ENCODE data around the gene MORN1.

The MORN1 gene

GRCh38 chr1:2303016-2303775, 88.2 kb downstream of the MORN1 start:
- no peak for DNase-seq (ENCODE audit: insufficient read length, low spot score)
- no peak for FAIRE-seq
- no peak for TF ChIP-seq SPI1 (IDR thresholded peaks at IDR 0.05; ENCODE audit: low read depth, low read length)
- TF ChIP-seq TAF1 (IDR thresholded peaks at IDR 0.05; ENCODE audit: low read depth, low read length): no peak
- TF ChIP-seq POU2F2 (IDR thresholded peaks at IDR 0.05; ENCODE audit: low read depth, low read length): no peak
- TF ChIP-seq PAX5 (IDR thresholded peaks at IDR 0.05; ENCODE audit: insufficient read depth, low read length, severe bottlenecking): no peak
- TF ChIP-seq POLR2AphosphoS5 (IDR thresholded peaks at IDR 0.05; ENCODE audit: low read depth, low read length): no peak
- no peak for TF ChIP-seq POLR2A (IDR thresholded peaks at IDR 0.05; ENCODE audit: low read depth, low read length)

GRCh38 chr1:2302292-2302925, 88.9 kb downstream of the MORN1 start:
- TF ChIP-seq POU2F2 (IDR thresholded peaks at IDR 0.05; ENCODE audit: low read depth, low read length): no peak
- TF ChIP-seq POLR2AphosphoS5 (IDR thresholded peaks at IDR 0.05; ENCODE audit: low read depth, low read length): no peak
- TF ChIP-seq PAX5 (IDR thresholded peaks at IDR 0.05; ENCODE audit: insufficient read depth, low read length, severe bottlenecking): no peak
- TF ChIP-seq TAF1 (IDR thresholded peaks at IDR 0.05; ENCODE audit: low read depth, low read length): no peak
- no peak for TF ChIP-seq SPI1 (IDR thresholded peaks at IDR 0.05; ENCODE audit: low read depth, low read length)
- no peak for TF ChIP-seq POLR2A (IDR thresholded peaks at IDR 0.05; ENCODE audit: low read depth, low read length)
- DNase-seq (ENCODE audit: insufficient read length, low spot score) (no peak), FAIRE-seq (no peak)

- TF ChIP-seq SPI1 (IDR thresholded peaks at IDR 0.05; ENCODE audit: low read depth, low read length): no peak
- no peak for TF ChIP-seq PAX5 (IDR thresholded peaks at IDR 0.05; ENCODE audit: insufficient read depth, low read length, severe bottlenecking)
- FAIRE-seq (peak; percentile 79), DNase-seq (ENCODE audit: insufficient read length, low spot score) (no peak)
Observed at GRCh38 chr1:2301607-2302291, 89.6 kb downstream of the MORN1 start.

- FAIRE-seq: no peak
Observed at GRCh38 chr1:2300851-2301606, 90.3 kb downstream of the MORN1 start.

GRCh38 chr1:2300004-2300771, 91.2 kb downstream of the MORN1 start:
- FAIRE-seq (peak; percentile 98), DNase-seq (ENCODE audit: insufficient read length, low spot score) (peak; percentile 97)
- TF ChIP-seq POLR2AphosphoS5 (IDR thresholded peaks at IDR 0.05; ENCODE audit: low read depth, low read length) (0 out of 2 replicates have a peak, but pooled peaks have one; percentile 18), POLR2A (IDR thresholded peaks at IDR 0.05; ENCODE audit: low read depth, low read length) (peak; percentile 58), PAX5 (IDR thresholded peaks at IDR 0.05; ENCODE audit: insufficient read depth, low read length, severe bottlenecking) (no peak), TAF1 (IDR thresholded peaks at IDR 0.05; ENCODE audit: low read depth, low read length) (peak; percentile 29; the same call in 1 of the 2 replicates), SPI1 (IDR thresholded peaks at IDR 0.05; ENCODE audit: low read depth, low read length) (peak; percentile 72), POU2F2 (IDR thresholded peaks at IDR 0.05; ENCODE audit: low read depth, low read length) (no peak)

More at GRCh38 chr1:2300851-2301606, 90.3 kb downstream of the MORN1 start:
- TF ChIP-seq PAX5 (IDR thresholded peaks at IDR 0.05; ENCODE audit: insufficient read depth, low read length, severe bottlenecking): no peak
- peak; percentile 82 for TF ChIP-seq SPI1 (IDR thresholded peaks at IDR 0.05; ENCODE audit: low read depth, low read length)
- peak; percentile 83 for DNase-seq (ENCODE audit: insufficient read length, low spot score)

GRCh38 chr1:2299131-2299627, 92.2 kb downstream of the MORN1 start:
- FAIRE-seq (no peak), DNase-seq (ENCODE audit: insufficient read length, low spot score) (no peak)
- TF ChIP-seq POU2F2 (IDR thresholded peaks at IDR 0.05; ENCODE audit: low read depth, low read length): no peak
- no peak for TF ChIP-seq SPI1 (IDR thresholded peaks at IDR 0.05; ENCODE audit: low read depth, low read length)
- TF ChIP-seq PAX5 (IDR thresholded peaks at IDR 0.05; ENCODE audit: insufficient read depth, low read length, severe bottlenecking): no peak
- no peak for TF ChIP-seq POLR2AphosphoS5 (IDR thresholded peaks at IDR 0.05; ENCODE audit: low read depth, low read length)
- TF ChIP-seq POLR2A (IDR thresholded peaks at IDR 0.05; ENCODE audit: low read depth, low read length): no peak
- no peak for TF ChIP-seq TAF1 (IDR thresholded peaks at IDR 0.05; ENCODE audit: low read depth, low read length)

- no peak for DNase-seq (ENCODE audit: insufficient read length, low spot score)
- no peak for FAIRE-seq
- TF ChIP-seq POU2F2 (IDR thresholded peaks at IDR 0.05; ENCODE audit: low read depth, low read length) (no peak), POLR2AphosphoS5 (IDR thresholded peaks at IDR 0.05; ENCODE audit: low read depth, low read length) (no peak), POLR2A (IDR thresholded peaks at IDR 0.05; ENCODE audit: low read depth, low read length) (no peak), TAF1 (IDR thresholded peaks at IDR 0.05; ENCODE audit: low read depth, low read length) (no peak), SPI1 (IDR thresholded peaks at IDR 0.05; ENCODE audit: low read depth, low read length) (no peak), PAX5 (IDR thresholded peaks at IDR 0.05; ENCODE audit: insufficient read depth, low read length, severe bottlenecking) (no peak)
Observed at GRCh38 chr1:2298685-2299084, 92.7 kb downstream of the MORN1 start.

- no peak for FAIRE-seq
- no peak for DNase-seq (ENCODE audit: insufficient read length, low spot score)
- TF ChIP-seq POU2F2 (IDR thresholded peaks at IDR 0.05; ENCODE audit: low read depth, low read length) (no peak), PAX5 (IDR thresholded peaks at IDR 0.05; ENCODE audit: insufficient read depth, low read length, severe bottlenecking) (no peak), TAF1 (IDR thresholded peaks at IDR 0.05; ENCODE audit: low read depth, low read length) (no peak), SPI1 (IDR thresholded peaks at IDR 0.05; ENCODE audit: low read depth, low read length) (no peak), POLR2AphosphoS5 (IDR thresholded peaks at IDR 0.05; ENCODE audit: low read depth, low read length) (no peak), POLR2A (IDR thresholded peaks at IDR 0.05; ENCODE audit: low read depth, low read length) (no peak)
Observed at GRCh38 chr1:2297246-2298011, 93.9 kb downstream of the MORN1 start.

Measured in GM12891 (cell line).